Measurements from ENCODE around the gene TKT. TPM values are rescaled to one million over a fixed set of nuclear protein-coding genes. Genes with fewer than 3 reads are reported as not detected.

Gene TKT
- total RNA-seq, 1 donor from 2014 or later, result 260 TPM

GRCh38 chr3:53199834-53200233, 56.0 kb downstream of the TKT start:
- intact Hi-C loops (cut with micrococcal nuclease), result no loop called here

GRCh38 chr3:53198996-53199395, 56.8 kb downstream of the TKT start:
- intact Hi-C loops (cut with micrococcal nuclease), result no loop called here

- intact Hi-C loops (cut with micrococcal nuclease), result no loop called here
Observed at GRCh38 chr3:53198256-53198977, 57.4 kb downstream of the TKT start.

GRCh38 chr3:53196575-53197407, 59.0 kb downstream of the TKT start:
- intact Hi-C loops (cut with micrococcal nuclease), result loop anchor here (1.0 kb wide), 2 partner anchors 62 to 82 kb away; no protein-coding TSS in a partner anchor

GRCh38 chr3:53195602-53196574, 59.9 kb downstream of the TKT start:
- intact Hi-C loops (cut with micrococcal nuclease), result loop anchor here (1.0 kb wide), 2 partner anchors 62 to 82 kb away; no protein-coding TSS in a partner anchor

GRCh38 chr3:53195066-53195450, 60.8 kb downstream of the TKT start:
- intact Hi-C loops (cut with micrococcal nuclease), result no loop called here

- intact Hi-C loops (cut with micrococcal nuclease), result no loop called here
Observed at GRCh38 chr3:53194210-53195065, 61.4 kb downstream of the TKT start.

- intact Hi-C loops (cut with micrococcal nuclease), result no loop called here
Observed at GRCh38 chr3:53193466-53194209, 62.2 kb downstream of the TKT start.

- intact Hi-C loops (cut with micrococcal nuclease), result no loop called here
Observed at GRCh38 chr3:53192608-53193007, 63.2 kb downstream of the TKT start.

GRCh38 chr3:53191836-53192480, 63.9 kb downstream of the TKT start:
- intact Hi-C loops (cut with micrococcal nuclease), result no loop called here

- intact Hi-C loops (cut with micrococcal nuclease), result no loop called here
Observed at GRCh38 chr3:53190659-53191058, 65.2 kb downstream of the TKT start.

GRCh38 chr3:53189276-53189675, 66.5 kb downstream of the TKT start:
- intact Hi-C loops (cut with micrococcal nuclease), result no loop called here

GRCh38 chr3:53188720-53189119, 67.1 kb downstream of the TKT start:
- intact Hi-C loops (cut with micrococcal nuclease), result no loop called here

GRCh38 chr3:53188136-53188685, 67.6 kb downstream of the TKT start:
- intact Hi-C loops (cut with micrococcal nuclease), result no loop called here

- intact Hi-C loops (cut with micrococcal nuclease), result no loop called here
Observed at GRCh38 chr3:53187430-53187829, 68.4 kb downstream of the TKT start.

- intact Hi-C loops (cut with micrococcal nuclease), result no loop called here
Observed at GRCh38 chr3:53186726-53187125, 69.1 kb downstream of the TKT start.

GRCh38 chr3:53185761-53186465, 69.9 kb downstream of the TKT start:
- intact Hi-C loops (cut with micrococcal nuclease), result no loop called here

- intact Hi-C loops (cut with micrococcal nuclease), result no loop called here
Observed at GRCh38 chr3:53184701-53185100, 71.1 kb downstream of the TKT start.
